SK-N-SH (cell line): Measurements from ENCODE around the gene MYO18A. TPM values are rescaled to one million over a fixed set of nuclear protein-coding genes. Genes with fewer than 3 reads are reported as not detected.

Experiments
- CTCF ChIA-PET: fragments of 300-600, 350-600 bp; formaldehyde crosslinking; extraction: SDS; loops from one replicate; lab custom pipeline; 2021; lab: Yijun Ruan, JAX
- POLR2A ChIA-PET: fragments of 350-600 bp; sonication (Branson Sonifier 250); formaldehyde crosslinking; extraction: SDS; loops from one replicate; lab custom pipeline; 2020; ENCODE audit warnings: antibody characterized with exemption, inconsistent platforms; lab: Yijun Ruan, JAX
- DNase-seq: peaks from one replicate; pipeline ENCODE4 v3.0.0; 2012
- H2AFZ ChIP-seq: fragments of 200-600 bp; sonication (generic); 2 replicates; pipeline ENCODE4 v1.8.1; 2016; ENCODE audit warnings: antibody characterized with exemption, mild to moderate bottlenecking, low read depth
- H3F3A ChIP-seq: fragments of 200-600 bp; sonication (generic); replicated peaks from 2 replicates; pipeline ENCODE3; 2016; ENCODE audit warnings: antibody characterized with exemption, mild to moderate bottlenecking; ENCODE audit not compliant: insufficient read depth
- H3K27ac ChIP-seq, 2 experiments: fragments of 200-500 bp in 1 of 2; fragments of 200-600 bp in 1 of 2; sonication (Bioruptor generic) in 1 of 2; sonication (generic), shearing (Covaris generic) in 1 of 2; 2 replicates each; pipeline versions ENCODE4 v1.5.1 to v1.6.1; 2014 to 2016; ENCODE audit warnings: low read depth in 2 of 2, inconsistent platforms in 1 of 2, low read length in 1 of 2, mild to moderate bottlenecking in 1 of 2, mixed read lengths in 1 of 2
- H3K27me3 ChIP-seq: fragments of 200-600 bp; sonication (generic), shearing (Covaris generic); 2 replicates; pipeline ENCODE4 v1.6.1; 2016; ENCODE audit warnings: mixed run types; ENCODE audit not compliant: insufficient read depth
- H3K36me3 ChIP-seq, 2 experiments: fragments of 200-500 bp in 1 of 2; fragments of 200-600 bp in 1 of 2; sonication (Bioruptor generic) in 1 of 2; sonication (generic) in 1 of 2; replicated peaks in 1 of 2; 2 replicates each; pipeline versions ENCODE3 to v1.5.1; 2014 to 2016; ENCODE audit warnings: low read length in 1 of 2, mild to moderate bottlenecking in 1 of 2; ENCODE audit not compliant: insufficient read depth in 2 of 2, control insufficient read depth in 1 of 2
- H3K4me1 ChIP-seq, 2 experiments: fragments of 200-500 bp in 1 of 2; fragments of 200-600 bp in 1 of 2; sonication (Bioruptor generic) in 1 of 2; sonication (generic), shearing (Covaris generic) in 1 of 2; 2 replicates each; pipeline versions ENCODE4 v1.5.1 to v1.6.1; 2014 to 2016; ENCODE audit warnings: low read depth in 1 of 2, low read length in 1 of 2, mixed run types in 1 of 2; ENCODE audit not compliant: insufficient read depth in 2 of 2, control insufficient read depth in 1 of 2
- H3K4me2 ChIP-seq: fragments of 200-600 bp; sonication (generic), shearing (Covaris generic); 2 replicates; pipeline ENCODE4 v1.6.1; 2017; ENCODE audit warnings: mixed run types
- H3K4me3 ChIP-seq, 2 experiments: fragments of 200-500 bp in 1 of 2; fragments of 200-600 bp in 1 of 2; sonication (Bioruptor generic) in 1 of 2; sonication (generic), shearing (Covaris generic) in 1 of 2; 2 replicates each; pipeline versions ENCODE4 v1.5.1 to v1.8.1; 2014 to 2016; ENCODE audit warnings: low read depth in 2 of 2, inconsistent platforms in 1 of 2, low read length in 1 of 2, mild to moderate bottlenecking in 1 of 2, mixed read lengths in 1 of 2, moderate library complexity in 1 of 2
- H3K79me2 ChIP-seq: fragments of 200-600 bp; sonication (generic); 2 replicates; pipeline ENCODE4 v1.8.1; 2017; ENCODE audit warnings: mild to moderate bottlenecking; ENCODE audit not compliant: insufficient read depth
- H3K9ac ChIP-seq: fragments of 200-600 bp; sonication (generic); 2 replicates; pipeline ENCODE4 v1.6.1; 2017; ENCODE audit warnings: mixed run types
- H3K9me2 ChIP-seq: fragments of 200-600 bp; sonication (generic); 2 replicates; pipeline ENCODE4 v1.6.1; 2017; ENCODE audit warnings: mixed run types
- H3K9me3 ChIP-seq: fragments of 200-600 bp; sonication (generic); 2 replicates; pipeline ENCODE4 v1.6.1; 2017; ENCODE audit warnings: mixed run types, mild to moderate bottlenecking, moderate library complexity
- H4K20me1 ChIP-seq: fragments of 200-600 bp; sonication (generic); 2 replicates; pipeline ENCODE4 v1.6.1; 2017; ENCODE audit warnings: mild to moderate bottlenecking, mixed run types; ENCODE audit not compliant: insufficient read depth
- CHD2 ChIP-seq: fragments of 150-350 bp; IDR thresholded peaks from 2 replicates; pipeline ENCODE4 v1.6.1; 2018; ENCODE audit warnings: low read length; ENCODE audit not compliant: partially characterized antibody
- CTCF ChIP-seq: fragments of 200-600 bp; sonication (generic); IDR thresholded peaks from 2 replicates; pipeline ENCODE4 v1.6.1; 2017; ENCODE audit warnings: antibody characterized with exemption, mild to moderate bottlenecking, moderate library complexity
- EP300 ChIP-seq, 2 experiments: IDR thresholded peaks; 2 replicates each; pipeline versions ENCODE4 v1.4.0 to v1.6.1; 2012; ENCODE audit warnings: borderline replicate concordance in 1 of 2, low read depth in 1 of 2, low read length in 1 of 2
- EZH2phosphoT487 ChIP-seq: fragments of 200-600 bp; sonication (generic); IDR thresholded peaks from 2 replicates; pipeline ENCODE4 v1.6.1; 2017; ENCODE audit warnings: low read depth, mixed run types, mild to moderate bottlenecking, antibody characterized with exemption, moderate library complexity, borderline replicate concordance
- FOSL2 ChIP-seq: IDR thresholded peaks from 2 replicates; pipeline ENCODE4 v1.4.0; 2012; ENCODE audit warnings: low read depth, mild to moderate bottlenecking, moderate library complexity, borderline replicate concordance
- FOXJ3 ChIP-seq: sonication (generic); formaldehyde crosslinking; IDR thresholded peaks from 2 replicates; pipeline ENCODE4 v1.5.1; 2020; ENCODE audit warnings: mild to moderate bottlenecking, missing genetic modification reagents
- GATA2 ChIP-seq: sonication (generic); formaldehyde crosslinking; IDR thresholded peaks from 2 replicates; pipeline ENCODE4 v1.5.0; 2020; ENCODE audit warnings: mild to moderate bottlenecking, missing genetic modification reagents
- IRF3 ChIP-seq: fragments of 150-350 bp; IDR thresholded peaks from 2 replicates; pipeline ENCODE4 v1.6.1; 2016; ENCODE audit warnings: mild to moderate bottlenecking, low read depth, low read length
- JUND ChIP-seq: IDR thresholded peaks from 2 replicates; pipeline ENCODE4 v1.4.0; 2012
- MEF2A ChIP-seq: IDR thresholded peaks from 2 replicates; pipeline ENCODE4 v1.4.0; 2012; ENCODE audit warnings: low read depth, borderline replicate concordance
- NFIC ChIP-seq: IDR thresholded peaks from 2 replicates; pipeline ENCODE4 v1.4.0; 2012; ENCODE audit warnings: borderline replicate concordance
- POLR2AphosphoS5 ChIP-seq: IDR thresholded peaks from 2 replicates; pipeline ENCODE4 v1.6.1; 2012; ENCODE audit warnings: low read depth, low read length
- RAD21 ChIP-seq: IDR thresholded peaks from 2 replicates; pipeline ENCODE4 v1.6.1; 2012; ENCODE audit warnings: mild to moderate bottlenecking, low read length
- RFX5 ChIP-seq: IDR thresholded peaks from 2 replicates; pipeline ENCODE4 v1.6.1; 2012; ENCODE audit warnings: mild to moderate bottlenecking, improper control_type of control experiment, low read length
- RXRA ChIP-seq: IDR thresholded peaks from 2 replicates; pipeline ENCODE4 v1.4.0; 2012; ENCODE audit warnings: low read depth, mild to moderate bottlenecking, borderline replicate concordance
- SMC3 ChIP-seq: IDR thresholded peaks from 2 replicates; pipeline ENCODE4 v1.6.1; 2012; ENCODE audit warnings: low read depth, low read length, improper control_type of control experiment
- TAF1 ChIP-seq: IDR thresholded peaks from 2 replicates; pipeline ENCODE4 v1.6.1; 2012; ENCODE audit warnings: low read depth, mild to moderate bottlenecking, low read length, moderate library complexity, borderline replicate concordance
- TCF12 ChIP-seq: IDR thresholded peaks from 2 replicates; pipeline ENCODE4 v1.4.0; 2012
- TEAD4 ChIP-seq: IDR thresholded peaks from 2 replicates; pipeline ENCODE4 v1.4.0; 2012; ENCODE audit warnings: mild to moderate bottlenecking, borderline replicate concordance; ENCODE audit not compliant: insufficient read depth
- USF2 ChIP-seq: fragments of 150-350 bp; IDR thresholded peaks from 2 replicates; pipeline ENCODE4 v1.6.1; 2017; ENCODE audit warnings: antibody characterized with exemption, low read length, low read depth, borderline replicate concordance
- YY1 ChIP-seq: IDR thresholded peaks from 2 replicates; pipeline ENCODE4 v1.4.0; 2012; ENCODE audit warnings: low read depth, mild to moderate bottlenecking
- ZBTB33 ChIP-seq: IDR thresholded peaks from 2 replicates; pipeline ENCODE4 v1.4.0; 2012; ENCODE audit warnings: low read depth, borderline replicate concordance
- WGBS: methylation state at CpG from one replicate; pipeline ENCODE4 v1.1.6; 2017; ENCODE audit warnings: low lambda C conversion rate; 5-methylcytosine and 5-hydroxymethylcytosine counted together
- polyA plus RNA-seq, 3 experiments: library from polyadenylated mRNA; depleted of rRNA; stranded (reverse); fragments of >200 nt; gene quantifications; 2 replicates each; pipeline ENCODE4 v1.2.3, GENCODE V29; 2012
- TF ChIP-seq, protein P1 (sequence below): IDR thresholded peaks from 2 replicates; pipeline ENCODE4; 2012

The MYO18A gene
- polyA plus RNA-seq, 1 of the 3 experiments (the other 2 are of a cell fraction) = 6.6 TPM

- H3K9me3 ChIP-seq = no peaks in the 10 kb centered on the region
- H2AFZ ChIP-seq = no peak overlapping the region
- peaks cover 23 to 76% of the 10 kb centered on the region in 2 experiments for H3K4me1 ChIP-seq
- no peaks in the 10 kb centered on the region for H3K27me3 ChIP-seq
- no peak overlapping the region for H3K9ac ChIP-seq
- ChIA-PET CTCF (interaction anchor here (0.5 to 2.3 kb wide), 5 partner anchors 13 to 226 kb away, joined by 3 to 11 read pairs (median 6); no protein-coding TSS in a partner anchor), POLR2A (no interaction called here)
- DNase-seq = no peak
- H3K4me2 ChIP-seq = no peak overlapping the region
- 76% methylated on average over 6 of the region's 6 CpGs for WGBS
- no peaks in the 10 kb centered on the region for H3K36me3 ChIP-seq
- H3K4me3 ChIP-seq = no peak overlapping the region
- H3K27ac ChIP-seq = peak overlapping the region in 1 of 2 experiments; percentile 23; a peak in 1 of 4 replicates
- no peaks in the 10 kb centered on the region for H3K9me2 ChIP-seq
- H3F3A ChIP-seq = peaks cover 9% of the 10 kb centered on the region
- no peaks in the 10 kb centered on the region for H4K20me1 ChIP-seq
- no peaks in the 10 kb centered on the region for H3K79me2 ChIP-seq
- no peak for TF ChIP-seq IRF3
- TF ChIP-seq NFIC = no peak
- no peak for TF ChIP-seq RFX5
- TF ChIP-seq JUND = no peak
- no peak for TF ChIP-seq GATA2
- TF ChIP-seq POLR2AphosphoS5 = no peak
- TF ChIP-seq USF2 = no peak
- TF ChIP-seq FOXJ3 (CRISPR knock-in tag) = no peak
- TF ChIP-seq SMC3 = no peak
- no peak for TF ChIP-seq TEAD4
- no peak for TF ChIP-seq TCF12
- TF ChIP-seq, all 33 proteins: peak for 0
Observed at GRCh38 chr17:29051731-29052130, 128.5 kb downstream of the MYO18A start.

DNA sequence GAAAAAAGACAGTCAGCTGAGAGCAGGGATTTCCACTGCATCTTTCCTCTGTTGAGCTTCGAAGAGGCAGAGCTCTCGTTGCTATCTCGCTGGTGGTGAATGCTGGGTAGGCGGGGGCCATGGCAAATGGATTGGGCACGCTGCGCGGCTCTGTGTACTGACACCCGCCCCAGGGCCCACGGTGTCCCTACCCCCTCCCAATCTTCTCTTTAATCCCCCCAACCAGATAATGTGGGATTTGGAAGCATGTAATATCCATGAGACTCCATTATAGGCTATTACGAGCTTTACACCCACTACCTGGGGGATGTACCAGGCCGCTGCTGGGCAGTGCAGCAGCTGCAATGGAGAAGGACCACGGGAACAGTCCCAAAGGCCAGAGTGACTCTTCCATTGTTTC, 129.0 kb downstream of the MYO18A start:
- H3K27me3 ChIP-seq = no peaks in the 10 kb centered on the region
- no peaks in the 10 kb centered on the region for H3K9me2 ChIP-seq
- H2AFZ ChIP-seq = no peak overlapping the region
- peak overlapping the region in 1 of 2 experiments; percentile 23; a peak in 1 of 4 replicates for H3K27ac ChIP-seq
- no peaks in the 10 kb centered on the region for H3K36me3 ChIP-seq
- 80% methylated on average over 12 of the region's 12 CpGs for WGBS
- H3K79me2 ChIP-seq = no peaks in the 10 kb centered on the region
- H3K9ac ChIP-seq = no peak overlapping the region
- DNase-seq = no peak
- H3F3A ChIP-seq = peaks cover 9% of the 10 kb centered on the region
- no peaks in the 10 kb centered on the region for H3K9me3 ChIP-seq
- no peak for TF ChIP-seq CTCF
- no peak for TF ChIP-seq EZH2phosphoT487
- no peak for TF ChIP-seq TAF1
- TF ChIP-seq MEF2A = no peak
- TF ChIP-seq FOSL2 = no peak
- no peak for TF ChIP-seq ZBTB33
- no peak for TF ChIP-seq YY1
- no peak for TF ChIP-seq CHD2
- TF ChIP-seq RAD21 = no peak
- no peak for TF ChIP-seq GATA2
- TF ChIP-seq RXRA = no peak
- no peak for TF ChIP-seq FOXJ3 (CRISPR knock-in tag)
- TF ChIP-seq, protein P1, sequence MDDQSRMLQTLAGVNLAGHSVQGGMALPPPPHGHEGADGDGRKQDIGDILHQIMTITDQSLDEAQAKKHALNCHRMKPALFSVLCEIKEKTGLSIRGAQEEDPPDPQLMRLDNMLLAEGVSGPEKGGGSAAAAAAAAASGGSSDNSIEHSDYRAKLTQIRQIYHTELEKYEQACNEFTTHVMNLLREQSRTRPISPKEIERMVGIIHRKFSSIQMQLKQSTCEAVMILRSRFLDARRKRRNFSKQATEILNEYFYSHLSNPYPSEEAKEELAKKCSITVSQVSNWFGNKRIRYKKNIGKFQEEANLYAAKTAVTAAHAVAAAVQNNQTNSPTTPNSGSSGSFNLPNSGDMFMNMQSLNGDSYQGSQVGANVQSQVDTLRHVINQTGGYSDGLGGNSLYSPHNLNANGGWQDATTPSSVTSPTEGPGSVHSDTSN = no peak
- no peak for TF ChIP-seq EP300 (IDR thresholded peaks at IDR 0.05; ENCODE audit: borderline replicate concordance in 1 of 2, low read depth in 1 of 2, low read length in 1 of 2)
- CTCF ChIA-PET = interaction anchor here (0.5 to 2.4 kb wide), 7 partner anchors 13 to 226 kb away, joined by 3 to 11 read pairs (median 6); no protein-coding TSS in a partner anchor
- H3K4me2 ChIP-seq = no peak overlapping the region
- no peaks in the 10 kb centered on the region for H4K20me1 ChIP-seq
- peaks cover 23 to 78% of the 10 kb centered on the region in 2 experiments for H3K4me1 ChIP-seq
- H3K4me3 ChIP-seq = no peak overlapping the region
- POLR2A ChIA-PET = no interaction called here
